SU-DHL-6 (cell line): Measurements from ENCODE around the gene CRYBG3.
"Not testable (repeated sequence)": the region's sequence is repeated elsewhere in the genome, so short reads cannot be mapped to it uniquely, and the experiment has no call there.

Source experiments
- H2AFZ ChIP-seq: fragments of 200-600 bp; sonication (generic); 2 replicates; pipeline ENCODE4 v1.6.1; 2014; ENCODE audit warnings: low read depth, mild to moderate bottlenecking, moderate library complexity, mixed read lengths, antibody characterized with exemption, low read length; ENCODE audit not compliant: severe bottlenecking
- H3F3A ChIP-seq: fragments of 200-600 bp; shearing (Covaris generic); 2 replicates; pipeline ENCODE4 v1.6.0; 2016; ENCODE audit warnings: antibody characterized with exemption, mild to moderate bottlenecking; ENCODE audit not compliant: insufficient read depth
- H3K27ac ChIP-seq: fragments of 200-600 bp; sonication (generic); 2 replicates; pipeline ENCODE4 v1.5.1; 2016; ENCODE audit warnings: low read depth, mild to moderate bottlenecking, low read length, moderate library complexity, mixed read lengths
- H3K27me3 ChIP-seq: fragments of 200-600 bp; sonication (generic), shearing (Covaris generic); 2 replicates; pipeline ENCODE4 v1.6.0; 2014; ENCODE audit warnings: mild to moderate bottlenecking, low read length
- H3K36me3 ChIP-seq: fragments of 200-600 bp; sonication (generic); 2 replicates; pipeline ENCODE4 v1.6.1; 2014; ENCODE audit warnings: mild to moderate bottlenecking, low read length, mixed read lengths
- H3K4me2 ChIP-seq: fragments of 300-600, 200-600 bp; shearing (Covaris generic), sonication (generic); 2 replicates; pipeline ENCODE4 v1.6.0; 2014; ENCODE audit warnings: low read length, low read depth, mild to moderate bottlenecking; ENCODE audit not compliant: poor library complexity, severe bottlenecking
- H3K4me3 ChIP-seq: fragments of 200-600 bp; sonication (generic); 2 replicates; pipeline ENCODE4 v1.5.1; 2014; ENCODE audit warnings: antibody characterized with exemption, low read length, mild to moderate bottlenecking, mixed read lengths; ENCODE audit not compliant: insufficient read depth, poor library complexity, severe bottlenecking
- H3K79me2 ChIP-seq: fragments of 200-600 bp; sonication (generic); 2 replicates; pipeline ENCODE4 v1.6.1; 2014; ENCODE audit warnings: mild to moderate bottlenecking, low read length, moderate library complexity; ENCODE audit not compliant: insufficient read depth
- H3K9ac ChIP-seq: fragments of 200-600 bp; sonication (generic); 2 replicates; pipeline ENCODE4 v1.7.0; 2014; ENCODE audit warnings: mild to moderate bottlenecking, low read length
- H3K9me2 ChIP-seq: fragments of 200-600 bp; sonication (generic); replicated peaks from 2 replicates; pipeline ENCODE4 v1.6.1; 2014; ENCODE audit warnings: low read length; ENCODE audit not compliant: insufficient read depth
- H3K9me3 ChIP-seq: fragments of 200-600 bp; sonication (generic); 2 replicates; pipeline ENCODE4 v1.6.1; 2014; ENCODE audit warnings: low read length, mixed read lengths; ENCODE audit not compliant: insufficient read depth
- H4K20me1 ChIP-seq: fragments of 200-600 bp; sonication (generic); 2 replicates; pipeline ENCODE4 v1.6.1; 2014; ENCODE audit warnings: low read depth, mild to moderate bottlenecking, antibody characterized with exemption, low read length, moderate library complexity, mixed read lengths
- EZH2phosphoT487 ChIP-seq: fragments of 200-600 bp; sonication (generic), shearing (Covaris generic); conservative IDR thresholded peaks from 2 replicates; pipeline ENCODE4 v1.6.1; 2018; ENCODE audit warnings: mild to moderate bottlenecking, antibody characterized with exemption, low read length, moderate library complexity, mixed read lengths
- TF ChIP-seq, protein P1 (sequence below): fragments of 200-600 bp; sonication (generic); IDR thresholded peaks from one replicate; pipeline ENCODE4 v1.5.1; 2017; ENCODE audit warnings: antibody characterized with exemption, mild to moderate bottlenecking, low read length, moderate library complexity; ENCODE audit not compliant: insufficient read depth, poor library complexity, severe bottlenecking

CRYBG3 gene

DNA sequence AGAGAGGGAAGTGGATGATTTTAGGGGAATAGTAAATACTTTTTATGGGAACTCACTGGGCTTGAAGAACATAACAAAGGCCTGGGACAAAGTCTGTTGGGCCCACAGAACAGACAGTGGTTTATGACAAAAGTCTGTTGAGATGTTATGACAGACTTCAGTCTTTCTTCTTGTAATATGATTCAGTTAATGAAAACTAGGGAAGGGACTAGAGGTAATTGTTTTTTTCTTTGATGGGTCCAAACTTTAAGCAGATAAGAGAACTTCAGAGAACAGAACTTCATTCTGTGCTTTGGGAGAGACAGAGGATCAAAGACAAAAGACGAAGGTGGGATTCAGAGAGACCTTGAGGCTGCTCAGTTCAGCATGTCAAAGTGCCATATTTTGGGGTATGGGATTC is 9.3 kb downstream of the CRYBG3 start:
- Histone ChIP-seq H3K9me3 (no peaks in the 10 kb centered on the region), H3K9me2 (no peaks in the 10 kb centered on the region), H3F3A (no peaks in the 10 kb centered on the region), H3K9ac (no peak overlapping the region), H3K27me3 (no peaks in the 10 kb centered on the region), H3K27ac (no peak overlapping the region), H4K20me1 (no peaks in the 10 kb centered on the region), H3K4me2 (no peak overlapping the region), H3K36me3 (no peaks in the 10 kb centered on the region), H2AFZ (no peak overlapping the region), H3K4me3 (no peak overlapping the region), H3K79me2 (no peaks in the 10 kb centered on the region)
- no peak for TF ChIP-seq EZH2phosphoT487
- TF ChIP-seq, protein P1, sequence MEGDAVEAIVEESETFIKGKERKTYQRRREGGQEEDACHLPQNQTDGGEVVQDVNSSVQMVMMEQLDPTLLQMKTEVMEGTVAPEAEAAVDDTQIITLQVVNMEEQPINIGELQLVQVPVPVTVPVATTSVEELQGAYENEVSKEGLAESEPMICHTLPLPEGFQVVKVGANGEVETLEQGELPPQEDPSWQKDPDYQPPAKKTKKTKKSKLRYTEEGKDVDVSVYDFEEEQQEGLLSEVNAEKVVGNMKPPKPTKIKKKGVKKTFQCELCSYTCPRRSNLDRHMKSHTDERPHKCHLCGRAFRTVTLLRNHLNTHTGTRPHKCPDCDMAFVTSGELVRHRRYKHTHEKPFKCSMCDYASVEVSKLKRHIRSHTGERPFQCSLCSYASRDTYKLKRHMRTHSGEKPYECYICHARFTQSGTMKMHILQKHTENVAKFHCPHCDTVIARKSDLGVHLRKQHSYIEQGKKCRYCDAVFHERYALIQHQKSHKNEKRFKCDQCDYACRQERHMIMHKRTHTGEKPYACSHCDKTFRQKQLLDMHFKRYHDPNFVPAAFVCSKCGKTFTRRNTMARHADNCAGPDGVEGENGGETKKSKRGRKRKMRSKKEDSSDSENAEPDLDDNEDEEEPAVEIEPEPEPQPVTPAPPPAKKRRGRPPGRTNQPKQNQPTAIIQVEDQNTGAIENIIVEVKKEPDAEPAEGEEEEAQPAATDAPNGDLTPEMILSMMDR: no peak

DNA sequence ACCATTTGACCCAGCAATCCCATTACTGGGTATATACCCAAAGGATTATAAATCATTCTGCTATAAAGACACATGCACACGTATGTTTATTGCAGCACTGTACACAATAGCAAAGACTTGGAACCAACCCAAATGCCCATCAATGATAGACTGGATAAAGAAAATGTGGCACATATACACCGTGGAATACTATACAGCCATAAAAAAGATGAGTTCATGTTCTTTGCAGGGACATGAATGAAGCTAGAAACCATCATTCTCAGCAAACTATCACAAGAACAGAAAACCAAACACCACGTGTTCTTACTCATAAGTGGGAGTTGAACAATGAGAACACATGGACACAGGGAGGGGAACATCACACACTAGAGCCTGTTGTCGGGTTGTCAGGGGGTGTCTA is 11.4 kb downstream of the CRYBG3 start:
- not testable (repeated sequence) for H3K9me2 ChIP-seq, H3K9ac ChIP-seq

DNA sequence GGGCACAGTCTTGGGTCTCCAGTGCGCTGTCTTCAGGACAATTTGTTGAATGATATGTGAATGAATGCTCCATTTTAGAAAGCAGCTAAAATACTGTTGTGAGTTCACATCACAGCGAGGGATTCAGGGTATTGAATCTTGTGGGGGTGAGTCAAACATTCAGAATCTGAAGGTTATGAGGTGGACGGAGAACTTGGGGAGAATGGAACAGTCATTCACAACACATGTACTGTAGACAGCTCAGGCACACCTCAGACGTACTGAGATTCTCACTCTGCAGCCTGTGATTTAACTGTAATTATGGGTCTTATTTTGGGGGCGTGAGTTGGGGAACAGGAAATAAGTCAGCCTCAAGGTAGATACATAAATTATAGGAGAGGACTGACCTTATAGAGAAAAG is 13.9 kb downstream of the CRYBG3 start:
- H3F3A ChIP-seq: no peaks in the 10 kb centered on the region
- H3K9me2 ChIP-seq: no peaks in the 10 kb centered on the region

More for the DNA sequence above, 11.4 kb downstream of the CRYBG3 start:
- H3K36me3 ChIP-seq, H2AFZ ChIP-seq, H3K4me2 ChIP-seq, H3K9me3 ChIP-seq, H4K20me1 ChIP-seq, H3K27me3 ChIP-seq, H3F3A ChIP-seq, H3K4me3 ChIP-seq, H3K27ac ChIP-seq, H3K79me2 ChIP-seq: not testable (repeated sequence)

DNA sequence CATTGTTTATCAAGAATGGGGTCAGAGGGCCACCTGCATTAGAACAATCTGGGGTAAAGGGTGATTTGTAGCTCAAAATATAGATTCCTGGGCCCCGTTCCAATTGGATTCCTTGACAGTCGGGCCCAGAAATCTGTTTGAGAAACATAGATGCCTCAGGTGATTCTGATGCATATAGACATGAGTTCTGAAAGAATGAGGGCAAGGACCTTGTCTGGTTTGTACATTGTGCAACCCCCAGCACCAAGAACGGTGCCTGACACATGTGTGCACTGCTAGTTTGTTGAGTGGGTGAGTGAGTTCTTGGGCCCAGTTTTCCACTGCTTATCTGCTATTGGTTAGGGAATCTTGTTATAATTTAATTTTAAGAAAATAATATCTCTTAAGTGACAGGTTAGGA is 16.6 kb downstream of the CRYBG3 start:
- H3K27me3 ChIP-seq: no peaks in the 10 kb centered on the region
- H2AFZ ChIP-seq: no peak overlapping the region
- H4K20me1 ChIP-seq: no peaks in the 10 kb centered on the region
- no peaks in the 10 kb centered on the region for H3K79me2 ChIP-seq
- TF ChIP-seq EZH2phosphoT487: no peak
- TF ChIP-seq, protein P1: no peak
- no peaks in the 10 kb centered on the region for H3F3A ChIP-seq
- no peak overlapping the region for H3K9ac ChIP-seq
- H3K36me3 ChIP-seq: no peaks in the 10 kb centered on the region
- no peaks in the 10 kb centered on the region for H3K9me2 ChIP-seq
- no peaks in the 10 kb centered on the region for H3K9me3 ChIP-seq
- no peak overlapping the region for H3K4me2 ChIP-seq
- no peak overlapping the region for H3K4me3 ChIP-seq
- H3K27ac ChIP-seq: no peak overlapping the region

More for the DNA sequence above, 13.9 kb downstream of the CRYBG3 start:
- Histone ChIP-seq H3K4me3 (no peak overlapping the region), H3K9me3 (no peaks in the 10 kb centered on the region), H3K79me2 (no peaks in the 10 kb centered on the region), H3K4me2 (no peak overlapping the region), H3K27me3 (no peaks in the 10 kb centered on the region), H2AFZ (no peak overlapping the region), H4K20me1 (no peaks in the 10 kb centered on the region), H3K36me3 (no peaks in the 10 kb centered on the region), H3K9ac (no peak overlapping the region), H3K27ac (no peak overlapping the region)
- TF ChIP-seq, protein P1: no peak
- TF ChIP-seq EZH2phosphoT487: no peak
